Activated CD4-positive, alpha-beta T cell treated with anti-CD3 and anti-CD28 coated beads, Interleukin-2, amount 50 U/mL, for 4 hours (primary cell): ENCODE data around the gene RING1.

ENCODE experiments used
- DNase-seq, 2 experiments: peaks; one replicate each; pipeline ENCODE4 v3.0.0-alpha.2; 2020

Gene RING1

DNA sequence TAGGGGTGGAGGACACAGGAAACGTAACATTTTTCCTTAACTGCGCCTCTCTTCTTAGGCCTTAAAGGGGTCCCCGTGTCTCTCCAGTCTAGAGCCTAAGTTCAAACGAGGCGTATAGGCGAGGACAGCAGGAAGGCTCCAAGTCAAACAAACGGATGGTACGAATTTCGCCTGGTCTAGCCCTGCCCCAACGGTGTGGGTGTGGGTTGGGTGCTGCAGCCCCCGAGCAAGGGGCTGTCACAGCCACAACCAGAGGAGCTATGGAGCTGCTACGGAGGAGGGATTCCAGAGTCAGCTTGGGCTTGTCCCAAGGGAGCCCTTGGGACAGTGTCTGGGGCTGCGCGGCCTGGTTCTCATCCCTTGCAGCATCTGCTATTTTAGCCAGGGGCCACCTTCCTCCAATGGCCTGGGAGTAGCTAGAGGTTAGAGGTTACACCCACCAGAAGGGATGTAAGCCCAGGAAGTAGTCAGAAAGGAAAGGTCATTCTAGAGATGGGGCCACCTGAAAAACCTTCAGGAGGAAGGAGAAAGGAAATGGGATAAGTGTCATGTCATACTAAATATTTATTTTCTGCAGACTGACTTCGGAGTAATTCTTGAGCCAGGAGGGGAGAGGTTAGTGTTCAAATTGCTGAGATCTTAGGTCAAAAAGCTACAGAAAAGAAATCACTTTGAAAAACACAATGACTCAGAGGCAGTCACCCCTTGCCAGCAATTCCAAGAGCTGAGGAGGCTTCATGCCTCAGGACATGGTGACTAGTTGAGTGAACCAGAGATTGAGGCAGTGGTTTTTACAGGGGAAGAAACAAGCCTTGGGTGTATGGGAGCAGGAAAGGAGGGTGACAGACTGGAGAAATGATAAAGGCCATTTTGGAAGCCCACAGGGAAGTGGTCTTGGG is 41.7 kb downstream of the RING1 start:
- DNase-seq = no peak

GRCh38 chr6:33250731-33251130 is 42.4 kb downstream of the RING1 start:
- no peak for DNase-seq

GRCh38 chr6:33251395-33252012 is 43.2 kb downstream of the RING1 start:
- DNase-seq = no peak

DNA sequence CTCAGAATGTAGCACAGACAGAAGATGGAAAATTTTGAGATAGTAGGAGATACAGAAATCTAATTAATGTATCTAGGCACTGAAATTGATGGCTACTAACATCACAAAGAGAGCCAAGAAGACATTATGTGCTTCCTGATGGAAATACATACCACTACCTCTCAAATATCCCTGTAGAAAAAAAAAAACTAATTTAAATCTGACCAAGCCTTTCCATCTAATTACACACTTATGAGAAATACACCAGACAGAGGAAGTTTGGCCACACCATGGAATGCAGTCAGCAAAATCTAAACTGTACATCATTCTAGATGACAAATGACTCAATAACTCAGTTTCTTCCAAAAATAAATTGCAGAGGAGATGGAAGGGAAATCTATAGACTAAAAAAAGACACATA is 44.5 kb downstream of the RING1 start:
- DNase-seq = no peak

GRCh38 chr6:33254591-33254990 is 46.3 kb downstream of the RING1 start:
- DNase-seq = no peak

- DNase-seq = no peak
These were observed 50.7 kb downstream of the RING1 start for GRCh38 chr6:33259032-33259431.
